H1 (cell line): Measurements from ENCODE around the gene NKX2-1. TPM values are rescaled to one million over a fixed set of nuclear protein-coding genes. Genes with fewer than 3 reads are reported as not detected.

Source experiments
- FOSL1 ChIP-seq: IDR thresholded peaks from 2 replicates; pipeline ENCODE4 v1.6.1; 2011; ENCODE audit warnings: mild to moderate bottlenecking, low read depth, low read length, moderate library complexity; ENCODE audit not compliant: insufficient read depth
- RFX5 ChIP-seq: IDR thresholded peaks from 2 replicates; pipeline ENCODE4 v1.6.1; 2011; ENCODE audit warnings: low read depth, low read length, improper control_type of control experiment, borderline replicate concordance
- polyA plus RNA-seq, 7 experiments: library from polyadenylated mRNA; depleted of rRNA in 3 of 7; stranded (reverse) in 5 of 7; unstranded in 2 of 7; fragments of >200 nt in 5 of 7; fragments of 200-250 nt in 2 of 7; gene quantifications; 1 replicate in 5 of 7; 2 replicates in 1 of 7; 4 replicates in 1 of 7; pipeline versions ENCODE4 v1.2.1 to v1.2.3, GENCODE V29; 2011 to 2013; ENCODE audit warnings: missing spikeins in 2 of 7, mixed read lengths in 2 of 7
- total RNA-seq: library from RNA; stranded (reverse); fragmentation: NEBNext Ultra II Directional; extraction: Animal tissue kit (Norgen Biotek cat#: 25700); gene quantifications from 2 replicates; pipeline ENCODE4 v1.2.1, GENCODE V29; 2021
- TF ChIP-seq, protein P1 (sequence below): IDR thresholded peaks from 2 replicates; pipeline ENCODE4 v1.6.1; 2012; ENCODE audit warnings: inconsistent platforms

The NKX2-1 gene
- total and polyA plus RNA-seq, 2 of the 8 experiments (the other 6 are each of a cell fraction or from before 2014, with no cell fraction given): not detected

DNA sequence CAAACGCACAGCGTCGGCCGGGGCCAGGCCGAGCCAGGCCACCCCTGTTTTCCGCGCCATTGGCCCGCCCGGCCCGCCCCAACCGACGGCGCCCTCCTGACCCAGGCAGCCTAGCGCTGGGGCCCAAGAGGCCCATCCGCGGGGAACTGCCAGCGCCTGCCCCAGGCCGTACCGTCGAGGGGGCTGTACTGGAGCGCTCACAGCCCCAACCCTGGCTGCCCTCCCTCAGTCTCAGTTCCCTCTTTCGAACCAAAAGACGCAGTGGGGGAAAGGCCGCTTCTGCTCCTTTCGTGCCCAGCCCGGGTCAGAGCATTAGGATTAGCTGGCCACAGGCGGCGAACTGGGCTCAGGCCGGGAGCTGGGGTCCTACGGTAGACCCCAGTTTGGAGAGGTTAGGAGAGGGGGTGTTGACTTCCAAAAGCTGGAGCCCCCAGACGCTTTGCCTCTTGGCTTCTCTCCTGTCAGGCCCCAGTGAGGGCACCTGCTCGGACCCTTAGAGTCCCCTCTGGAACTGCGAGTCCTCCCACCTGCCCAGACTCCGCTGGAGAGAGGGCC, 1.9 kb downstream of the NKX2-1 start (continued):
- TF ChIP-seq, protein P1, sequence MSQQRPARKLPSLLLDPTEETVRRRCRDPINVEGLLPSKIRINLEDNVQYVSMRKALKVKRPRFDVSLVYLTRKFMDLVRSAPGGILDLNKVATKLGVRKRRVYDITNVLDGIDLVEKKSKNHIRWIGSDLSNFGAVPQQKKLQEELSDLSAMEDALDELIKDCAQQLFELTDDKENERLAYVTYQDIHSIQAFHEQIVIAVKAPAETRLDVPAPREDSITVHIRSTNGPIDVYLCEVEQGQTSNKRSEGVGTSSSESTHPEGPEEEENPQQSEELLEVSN: no peak
- TF ChIP-seq RFX5: no peak
- TF ChIP-seq FOSL1: no peak
